ENCODE data around the gene TSPAN32.

The TSPAN32 gene

GRCh38 chr11:2301631-2302305 is at the start of gene TSPAN32, which contains the start of gene C11orf21:
Gene TSPAN32, plus strand, starts transcription at chr11:2302013. Its CDS starts 137 bp downstream, at chr11:2302150.
Gene C11orf21, minus strand, starts transcription at chr11:2301918. Its CDS starts 110 bp downstream, at chr11:2301808.
- H3K27ac ChIP-seq: no peak within 1 kb of the TSS
- TF ChIP-seq CTCF (IDR thresholded peaks at IDR 0.05): no peak
- no peak for TF ChIP-seq ZFX (IDR thresholded peaks at IDR 0.05; ENCODE audit: borderline replicate concordance)

GRCh38 chr11:2252018-2252417 is 49.8 kb upstream of the TSPAN32 start:
- TF ChIP-seq CTCF (IDR thresholded peaks at IDR 0.05): no peak
- TF ChIP-seq ZFX (IDR thresholded peaks at IDR 0.05; ENCODE audit: borderline replicate concordance): no peak
- no peak overlapping the region for H3K27ac ChIP-seq

- peak overlapping the region; percentile 96 for H3K27ac ChIP-seq
- TF ChIP-seq ZFX (IDR thresholded peaks at IDR 0.05; ENCODE audit: borderline replicate concordance) (no peak), CTCF (IDR thresholded peaks at IDR 0.05) (no peak)
These were observed 45.4 kb upstream of the TSPAN32 start for GRCh38 chr11:2256293-2256913.

- no peak for TF ChIP-seq CTCF (IDR thresholded peaks at IDR 0.05)
- no peak for TF ChIP-seq ZFX (IDR thresholded peaks at IDR 0.05; ENCODE audit: borderline replicate concordance)
- peak overlapping the region; percentile 96 for H3K27ac ChIP-seq
These were observed 44.7 kb upstream of the TSPAN32 start for GRCh38 chr11:2256951-2257700.

- TF ChIP-seq CTCF (IDR thresholded peaks at IDR 0.05) (no peak), ZFX (IDR thresholded peaks at IDR 0.05; ENCODE audit: borderline replicate concordance) (no peak)
- no peak overlapping the region for H3K27ac ChIP-seq
These were observed 43.0 kb upstream of the TSPAN32 start for GRCh38 chr11:2258501-2259465.

GRCh38 chr11:2259466-2259830 is 42.4 kb upstream of the TSPAN32 start:
- H3K27ac ChIP-seq: no peak overlapping the region
- TF ChIP-seq ZFX (IDR thresholded peaks at IDR 0.05; ENCODE audit: borderline replicate concordance) (no peak), CTCF (IDR thresholded peaks at IDR 0.05) (no peak)
